ENCODE results near the gene CERS2. TPM values are rescaled to one million over a fixed set of nuclear protein-coding genes. Genes with fewer than 3 reads are reported as not detected.

CERS2 gene
- total RNA-seq, 1 experiment from 2014 or later = 226 TPM

GRCh38 chr1:151010346-151010726 is 35.7 kb upstream of the CERS2 start:
- CTCF ChIA-PET = no interaction called here
- intact Hi-C loops (cut with micrococcal nuclease; ENCODE audit: unreplicated experiment) = no loop called here
- H3K4me3 Mint-ChIP-seq (ENCODE audit: low read depth, unreplicated experiment) = no peak overlapping the region
- no peak overlapping the region for H3K27ac Mint-ChIP-seq (ENCODE audit: unreplicated experiment)
- no TSS peak for BruUV-seq (replicated peaks)
- H3K9me3 Mint-ChIP-seq (ENCODE audit: low read depth, unreplicated experiment) = no peaks in the 10 kb centered on the region
- DNase-seq = no peak
- no peaks in the 10 kb centered on the region for H3K27me3 Mint-ChIP-seq (ENCODE audit: unreplicated experiment)
- H3K4me1 Mint-ChIP-seq (ENCODE audit: low read depth, unreplicated experiment) = peaks cover 37% of the 10 kb centered on the region
- no peak for TF ChIP-seq CTCF (IDR thresholded peaks at IDR 0.05; ENCODE audit: unreplicated experiment)
- peaks cover 39% of the 10 kb centered on the region for H3K36me3 Mint-ChIP-seq (ENCODE audit: insufficient read depth, unreplicated experiment)

DNA sequence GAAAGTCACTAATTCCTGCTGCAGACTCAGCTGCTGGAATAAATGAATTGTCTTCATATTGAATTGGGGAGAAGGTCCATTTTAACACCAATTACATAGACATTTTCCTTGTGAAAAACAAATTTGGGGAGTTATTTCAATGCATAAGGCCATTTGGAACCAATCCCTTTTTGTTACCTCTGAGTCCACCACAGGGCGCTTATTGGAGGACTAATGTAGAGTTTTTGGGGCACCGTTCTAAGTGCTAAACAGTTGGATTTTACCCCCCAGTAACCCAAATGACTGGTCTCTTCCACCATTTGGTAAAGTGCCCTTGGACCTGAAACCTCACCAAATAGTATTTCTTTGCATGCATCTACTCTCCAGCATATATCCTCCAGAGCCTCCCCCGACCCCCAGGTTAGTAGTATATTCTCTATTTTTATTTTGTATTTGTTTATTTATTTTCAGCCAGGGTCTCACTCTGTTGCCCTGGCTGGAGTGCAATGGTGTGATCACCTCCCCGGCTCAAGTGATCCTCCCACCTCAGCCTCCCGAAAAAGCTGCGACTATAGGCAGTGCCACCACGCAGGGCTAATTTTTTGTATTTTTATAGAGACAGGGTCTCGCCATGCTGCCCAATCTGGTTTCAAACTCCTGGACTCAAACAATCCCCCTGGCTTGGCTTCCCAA is 35.2 kb upstream of the CERS2 start:
- CTCF ChIA-PET = no interaction called here
- Mint-ChIP-seq H3K4me1 (ENCODE audit: low read depth, unreplicated experiment) (peaks cover 37% of the 10 kb centered on the region), H3K4me3 (ENCODE audit: low read depth, unreplicated experiment) (peak overlapping the region; percentile 96), H3K27ac (ENCODE audit: unreplicated experiment) (no peak overlapping the region), H3K36me3 (ENCODE audit: insufficient read depth, unreplicated experiment) (peaks cover 43% of the 10 kb centered on the region), H3K27me3 (ENCODE audit: unreplicated experiment) (no peaks in the 10 kb centered on the region), H3K9me3 (ENCODE audit: low read depth, unreplicated experiment) (no peaks in the 10 kb centered on the region)
- no peak for TF ChIP-seq CTCF (IDR thresholded peaks at IDR 0.05; ENCODE audit: unreplicated experiment)
- BruUV-seq (replicated peaks) = no TSS peak
- intact Hi-C loops (cut with micrococcal nuclease; ENCODE audit: unreplicated experiment) = loop anchor here (5.0 kb wide), 1 partner anchor 133 kb away; the partner anchor contains the start of gene ARNT
- no peak for DNase-seq

- TF ChIP-seq CTCF (IDR thresholded peaks at IDR 0.05; ENCODE audit: unreplicated experiment) = no peak
- peak overlapping the region; percentile 96 for H3K4me3 Mint-ChIP-seq (ENCODE audit: low read depth, unreplicated experiment)
- CTCF ChIA-PET = interaction anchor here (1.5 kb wide), 1 partner anchor 39 kb away, joined by 4 read pairs; the partner anchor contains the start of gene C1orf56
These were observed 34.6 kb upstream of the CERS2 start for GRCh38 chr1:151009206-151009587.

GRCh38 chr1:151008244-151009205 is 33.9 kb upstream of the CERS2 start, which contains the start of gene PRUNE1:
PRUNE1 (plus strand) TSS chr1:151008449; CDS start chr1:151008633, 184 bp downstream.
- Mint-ChIP-seq H3K27ac (ENCODE audit: unreplicated experiment) (peak within 1 kb of the TSS; percentile 95), H3K27me3 (ENCODE audit: unreplicated experiment) (no peaks in the 10 kb centered on the region), H3K4me3 (ENCODE audit: low read depth, unreplicated experiment) (peak within 1 kb of the TSS; percentile 96), H3K4me1 (ENCODE audit: low read depth, unreplicated experiment) (peaks cover 37% of the 10 kb centered on the region), H3K36me3 (ENCODE audit: insufficient read depth, unreplicated experiment) (peaks cover 43% of the 10 kb centered on the region), H3K9me3 (ENCODE audit: low read depth, unreplicated experiment) (no peaks in the 10 kb centered on the region)
- CTCF ChIA-PET = interaction anchor here (0.7 to 1.5 kb wide), 2 partner anchors 39 to 901 kb away, joined by 4 read pairs; partner anchors contain the start of genes C1orf56 and THEM4
- BruUV-seq (replicated peaks) = no TSS peak
- intact Hi-C loops (cut with micrococcal nuclease; ENCODE audit: unreplicated experiment) = loop anchor here (5.0 kb wide), 1 partner anchor 131 kb away; the partner anchor contains the start of gene ARNT
- DNase-seq = peak; percentile 99
- no peak for TF ChIP-seq CTCF (IDR thresholded peaks at IDR 0.05; ENCODE audit: unreplicated experiment)

More at GRCh38 chr1:151009206-151009587, 34.6 kb upstream of the CERS2 start:
- H3K4me1 Mint-ChIP-seq (ENCODE audit: low read depth, unreplicated experiment) = peaks cover 37% of the 10 kb centered on the region
- peak overlapping the region; percentile 95 for H3K27ac Mint-ChIP-seq (ENCODE audit: unreplicated experiment)
- intact Hi-C loops (cut with micrococcal nuclease; ENCODE audit: unreplicated experiment) = loop anchor here (5.0 kb wide), 1 partner anchor 132 kb away; the partner anchor contains the start of gene ARNT
- TSS peak; percentile 24 for BruUV-seq (replicated peaks)
- no peaks in the 10 kb centered on the region for H3K27me3 Mint-ChIP-seq (ENCODE audit: unreplicated experiment)
- no peaks in the 10 kb centered on the region for H3K9me3 Mint-ChIP-seq (ENCODE audit: low read depth, unreplicated experiment)
- DNase-seq = no peak
- H3K36me3 Mint-ChIP-seq (ENCODE audit: insufficient read depth, unreplicated experiment) = peaks cover 43% of the 10 kb centered on the region

Data from Calu3 (cell line).